Measurements from ENCODE around the gene ABCD3.

DNA sequence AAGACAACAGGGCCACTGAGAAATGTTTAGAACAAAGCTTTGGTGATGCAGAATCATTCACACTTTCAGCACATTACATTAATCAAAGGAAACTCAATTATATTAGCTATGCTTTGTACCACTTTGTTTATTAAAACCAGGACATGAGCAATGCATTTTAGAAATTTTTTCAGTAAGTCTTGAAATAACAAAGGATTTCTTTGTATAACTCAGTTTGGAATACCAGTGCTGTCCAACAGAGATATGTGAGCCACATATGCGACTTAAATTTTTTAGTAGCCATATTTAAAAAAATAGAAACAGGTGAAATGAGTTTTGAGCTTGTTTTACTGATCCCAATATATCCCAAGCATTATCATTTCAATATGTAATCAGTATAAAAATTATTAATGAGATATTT lies 142.1 kb downstream of the ABCD3 start:
- TF ChIP-seq, protein P1, sequence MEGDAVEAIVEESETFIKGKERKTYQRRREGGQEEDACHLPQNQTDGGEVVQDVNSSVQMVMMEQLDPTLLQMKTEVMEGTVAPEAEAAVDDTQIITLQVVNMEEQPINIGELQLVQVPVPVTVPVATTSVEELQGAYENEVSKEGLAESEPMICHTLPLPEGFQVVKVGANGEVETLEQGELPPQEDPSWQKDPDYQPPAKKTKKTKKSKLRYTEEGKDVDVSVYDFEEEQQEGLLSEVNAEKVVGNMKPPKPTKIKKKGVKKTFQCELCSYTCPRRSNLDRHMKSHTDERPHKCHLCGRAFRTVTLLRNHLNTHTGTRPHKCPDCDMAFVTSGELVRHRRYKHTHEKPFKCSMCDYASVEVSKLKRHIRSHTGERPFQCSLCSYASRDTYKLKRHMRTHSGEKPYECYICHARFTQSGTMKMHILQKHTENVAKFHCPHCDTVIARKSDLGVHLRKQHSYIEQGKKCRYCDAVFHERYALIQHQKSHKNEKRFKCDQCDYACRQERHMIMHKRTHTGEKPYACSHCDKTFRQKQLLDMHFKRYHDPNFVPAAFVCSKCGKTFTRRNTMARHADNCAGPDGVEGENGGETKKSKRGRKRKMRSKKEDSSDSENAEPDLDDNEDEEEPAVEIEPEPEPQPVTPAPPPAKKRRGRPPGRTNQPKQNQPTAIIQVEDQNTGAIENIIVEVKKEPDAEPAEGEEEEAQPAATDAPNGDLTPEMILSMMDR (IDR thresholded peaks at IDR 0.05) = no peak
- no peak for TF ChIP-seq POLR2A (IDR thresholded peaks at IDR 0.05)
